GM21360 (cell line): ENCODE results near the gene CDCA4.
"Not testable (repeated sequence)": the region's sequence is repeated elsewhere in the genome, so short reads cannot be mapped to it uniquely, and the experiment has no call there.

ENCODE experiments used
- ATAC-seq: cut with Tn5 transposase; IDR thresholded peaks from one replicate; pipeline ENCODE4 v1.9.1; 2021; ENCODE audit warnings: mild to moderate bottlenecking, moderate library complexity; ENCODE audit not compliant: unreplicated experiment

CDCA4 gene

DNA sequence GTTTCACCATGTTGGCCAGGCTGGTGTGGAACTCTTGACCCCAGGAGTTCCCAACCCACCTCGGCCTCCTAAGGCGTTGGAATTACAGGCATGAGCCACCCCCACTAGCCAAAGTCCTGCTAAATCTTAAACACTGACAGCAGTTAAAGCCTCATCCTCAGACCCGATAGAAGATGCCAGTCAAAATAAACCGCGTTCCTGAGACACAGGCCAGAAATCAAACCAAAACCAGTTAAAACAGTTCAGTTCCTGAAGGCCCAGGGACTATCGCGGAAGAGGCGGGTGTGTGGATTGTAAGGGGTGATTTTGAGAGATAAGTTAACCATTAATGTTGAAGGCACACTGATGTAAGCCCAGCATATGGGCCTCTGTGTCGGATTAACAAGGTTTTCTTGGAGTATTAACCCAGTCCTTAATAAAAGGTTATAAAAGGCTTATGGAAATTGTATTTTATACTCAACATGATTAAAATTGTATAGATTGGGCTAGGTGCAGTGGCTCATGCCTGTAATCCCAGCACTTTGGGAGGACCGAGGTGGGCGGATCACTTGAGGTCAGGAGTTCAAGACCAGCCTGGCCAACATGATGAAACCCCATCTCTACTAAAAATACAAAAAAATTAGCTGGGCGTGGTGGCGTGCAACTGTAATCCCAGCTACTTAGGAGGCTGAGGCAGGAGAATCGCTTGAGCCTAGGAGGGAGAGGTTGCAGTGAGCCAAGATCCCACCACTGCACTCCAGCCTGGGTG lies 18.7 kb upstream of the CDCA4 start:
- no peak for ATAC-seq

DNA sequence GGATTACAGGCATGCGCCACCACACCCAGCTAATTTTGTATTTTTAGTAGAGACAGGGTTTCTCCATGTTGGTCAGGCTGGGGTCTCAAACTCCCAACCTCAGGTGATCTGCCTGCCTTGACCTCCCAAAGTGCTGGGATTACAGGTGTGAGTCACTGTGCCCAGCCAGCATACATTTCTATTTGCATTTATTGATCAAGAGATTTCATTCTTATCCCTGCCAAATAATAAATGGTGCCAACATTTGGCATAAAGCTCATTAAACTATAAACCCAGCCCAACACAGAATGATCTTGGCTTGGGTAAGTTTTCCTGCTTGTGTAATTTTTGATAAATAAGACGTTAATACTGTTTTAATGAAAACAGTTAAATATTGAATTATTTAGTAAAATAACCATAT lies 14.7 kb upstream of the CDCA4 start:
- not testable (repeated sequence) for ATAC-seq

DNA sequence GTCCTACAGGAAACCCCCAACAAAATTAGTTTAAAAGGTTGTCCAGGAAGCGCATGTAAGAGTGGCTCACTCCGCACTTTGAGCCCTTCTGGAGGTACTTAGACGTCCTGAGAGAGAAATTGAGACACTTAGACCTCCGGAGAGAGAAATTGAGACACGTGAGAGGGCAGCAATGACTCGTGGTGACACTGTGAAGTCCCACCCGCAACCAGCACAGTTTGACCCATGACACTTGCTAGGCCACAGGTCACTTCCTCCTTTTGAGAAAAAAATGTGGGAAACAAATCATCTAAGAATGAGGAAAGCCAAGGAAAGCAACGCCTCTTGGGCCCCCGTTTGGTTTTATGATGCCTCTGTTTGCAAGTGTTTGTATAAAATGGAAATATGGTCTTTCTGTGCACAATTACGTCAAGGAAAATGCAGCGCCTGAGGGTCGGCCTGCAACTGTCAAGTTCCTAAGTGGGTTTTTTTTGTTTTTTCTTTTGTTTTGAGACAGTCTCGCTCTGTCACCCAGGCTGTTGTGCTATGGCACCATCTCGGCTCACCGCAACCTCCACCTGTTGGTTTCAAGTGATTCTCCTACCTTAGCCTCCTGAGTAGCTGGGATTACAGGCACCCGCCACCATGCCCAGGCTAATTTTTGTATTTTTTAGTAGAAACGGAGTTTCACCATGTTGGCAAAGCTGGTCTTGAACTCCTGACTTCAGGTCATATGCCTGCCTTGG lies 13.6 kb upstream of the CDCA4 start:
- no peak for ATAC-seq

DNA sequence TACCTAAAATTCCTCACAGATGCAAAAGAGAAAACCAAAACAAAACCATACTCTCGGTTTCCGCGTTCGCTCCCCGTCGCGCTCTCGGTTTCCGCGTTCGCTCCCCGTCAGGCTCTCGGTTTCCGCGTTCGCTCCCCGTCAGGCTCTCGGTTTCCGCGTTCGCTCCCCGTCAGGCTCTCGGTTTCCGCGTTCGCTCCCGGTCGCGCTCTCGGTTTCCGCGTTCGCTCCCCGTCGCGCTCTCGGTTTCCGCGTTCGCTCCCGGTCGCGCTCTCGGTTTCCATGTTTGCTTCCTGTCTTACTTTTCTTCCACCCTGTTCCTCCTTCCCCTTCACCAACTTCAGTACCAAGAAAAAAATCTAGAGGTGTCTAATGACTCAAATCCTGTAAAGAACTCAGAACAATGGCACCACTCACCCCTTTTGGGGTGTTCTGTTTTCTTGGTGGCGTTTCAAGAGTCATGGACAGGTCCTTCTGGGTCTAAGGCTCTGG lies 12.6 kb upstream of the CDCA4 start:
- not testable (repeated sequence) for ATAC-seq

DNA sequence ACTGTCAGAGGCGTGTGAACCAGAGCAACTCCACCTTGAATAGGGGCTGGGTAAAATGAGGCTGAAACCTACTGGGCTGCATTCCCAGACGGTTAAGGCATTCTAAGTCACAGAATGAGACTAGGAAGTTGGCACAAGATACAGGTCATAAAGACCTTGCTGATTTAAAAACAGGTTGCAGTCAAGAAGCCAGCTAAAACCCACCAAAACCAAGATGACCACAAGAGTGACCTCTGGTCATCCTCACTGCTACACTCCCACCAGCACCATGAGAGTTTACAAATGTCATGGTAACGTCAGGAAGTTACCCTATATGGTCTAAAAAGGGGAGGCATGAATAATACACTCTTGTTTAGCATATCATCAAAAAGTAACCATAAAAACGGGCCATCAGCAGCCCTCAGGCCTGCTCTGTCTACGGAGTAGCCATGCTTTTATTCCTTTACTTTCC lies 11.6 kb upstream of the CDCA4 start:
- ATAC-seq = not testable (repeated sequence)

DNA sequence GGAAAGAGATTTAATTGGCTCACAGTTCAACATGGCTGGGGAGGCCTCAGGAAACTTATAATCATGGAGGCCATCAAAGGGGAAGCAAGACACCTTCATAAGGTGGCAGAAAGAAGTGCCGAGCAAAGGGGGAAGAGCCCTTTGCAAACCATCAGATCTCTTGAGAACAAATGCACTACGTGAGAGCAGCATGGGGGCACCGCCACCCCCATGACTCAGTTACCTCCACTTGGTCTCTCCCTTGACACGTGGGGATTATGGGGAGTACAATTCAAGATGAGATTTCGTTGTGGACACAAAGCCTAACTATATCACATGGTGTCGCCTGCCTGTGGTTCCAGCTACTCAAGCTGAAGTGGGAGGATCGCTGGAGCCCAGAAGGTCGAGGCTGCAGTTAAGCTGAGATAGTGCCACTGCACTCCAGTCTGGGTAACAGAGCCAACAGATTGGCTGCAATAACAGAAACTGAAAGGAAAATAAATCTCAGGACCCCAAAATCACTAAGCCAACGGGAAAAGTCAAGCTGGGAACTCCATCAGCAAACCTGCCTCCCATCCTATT lies 10.0 kb upstream of the CDCA4 start:
- ATAC-seq = no peak

DNA sequence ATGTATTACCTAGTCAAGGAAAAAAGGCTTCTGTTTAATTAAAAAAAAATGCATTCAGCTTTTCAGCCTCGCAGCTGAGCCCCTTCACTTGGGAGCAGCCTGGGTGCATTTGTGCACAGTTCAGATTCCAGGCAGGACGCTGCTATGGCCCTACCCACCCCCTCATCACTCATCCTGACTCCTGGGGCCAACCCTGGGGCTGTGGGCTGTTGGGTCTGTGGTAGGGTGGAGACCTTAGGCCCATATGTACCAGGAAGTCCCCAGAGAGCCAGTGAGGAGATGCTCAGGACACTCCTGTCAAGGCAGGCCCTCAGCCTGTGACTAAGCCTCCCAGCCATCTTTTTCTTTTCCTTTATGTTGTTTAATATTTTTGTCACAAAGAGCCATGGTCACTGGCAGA lies 9.3 kb upstream of the CDCA4 start:
- no peak for ATAC-seq

DNA sequence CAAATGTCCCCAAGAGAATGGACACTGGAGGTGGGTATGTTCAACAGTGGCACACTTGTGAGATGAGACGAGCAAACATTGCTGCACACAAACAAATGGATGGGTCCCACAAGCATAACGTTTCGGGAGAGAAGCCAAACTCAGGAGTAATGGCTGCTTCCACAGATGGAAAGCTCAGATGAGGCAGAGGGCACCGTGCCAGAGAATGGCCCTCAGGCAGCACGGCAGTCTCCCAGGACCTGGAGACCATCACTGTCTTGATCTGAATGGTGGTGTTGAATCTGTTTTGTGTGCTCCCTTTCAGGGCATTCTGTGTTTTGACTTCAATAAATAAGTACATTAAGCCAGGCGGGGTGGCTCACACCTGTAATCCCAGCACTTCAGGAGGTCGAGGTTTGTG lies 8.5 kb upstream of the CDCA4 start:
- ATAC-seq = no peak

DNA sequence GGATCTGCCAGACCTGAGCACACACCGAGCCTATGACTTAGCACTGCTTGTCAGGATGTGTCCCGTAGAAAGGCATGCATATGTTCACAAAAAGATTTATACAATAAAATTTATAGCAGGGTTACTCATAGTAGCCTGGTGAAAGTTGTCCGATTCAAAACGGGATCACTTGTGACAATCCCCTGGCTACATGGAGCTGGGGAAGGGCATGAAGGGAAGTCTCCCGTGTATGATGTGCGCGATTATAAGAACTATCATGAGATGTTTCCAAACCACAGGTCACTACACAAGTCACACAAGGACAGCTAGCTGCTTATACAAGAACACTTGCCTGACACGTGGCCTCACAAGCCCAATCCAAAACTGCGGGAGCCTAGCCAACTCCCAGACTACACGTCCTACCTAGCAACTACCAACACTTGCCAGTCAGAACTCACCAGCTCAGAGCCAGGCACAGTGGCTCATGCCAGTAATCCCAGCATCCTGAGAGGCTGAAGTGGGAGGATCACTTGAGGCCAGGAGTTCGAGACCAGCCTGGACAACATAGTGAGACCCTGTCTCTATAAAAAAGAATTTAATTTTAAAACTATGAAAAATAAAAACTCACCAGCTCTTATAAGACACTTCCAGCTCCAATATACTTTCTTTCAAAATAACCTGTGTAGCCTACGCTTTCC lies 7.5 kb upstream of the CDCA4 start:
- no peak for ATAC-seq

DNA sequence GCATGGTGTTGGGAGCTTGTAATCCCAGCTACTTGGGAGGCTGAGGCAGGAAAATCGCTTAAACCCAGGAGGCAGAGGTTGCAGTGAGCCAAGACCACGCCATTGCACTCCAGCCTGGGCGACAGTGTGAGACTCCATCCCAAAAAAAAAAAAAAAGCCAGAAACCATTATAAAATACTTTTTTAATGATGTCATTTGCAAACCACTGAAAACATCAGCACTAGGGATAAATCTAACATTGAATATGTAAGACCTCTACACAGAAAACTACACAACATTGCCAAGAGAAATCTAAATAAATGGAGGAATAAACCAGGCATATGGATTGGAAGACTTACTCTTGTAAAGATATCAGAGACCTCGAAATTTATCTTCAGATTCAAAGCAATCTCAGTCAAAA lies 6.8 kb upstream of the CDCA4 start:
- not testable (repeated sequence) for ATAC-seq

DNA sequence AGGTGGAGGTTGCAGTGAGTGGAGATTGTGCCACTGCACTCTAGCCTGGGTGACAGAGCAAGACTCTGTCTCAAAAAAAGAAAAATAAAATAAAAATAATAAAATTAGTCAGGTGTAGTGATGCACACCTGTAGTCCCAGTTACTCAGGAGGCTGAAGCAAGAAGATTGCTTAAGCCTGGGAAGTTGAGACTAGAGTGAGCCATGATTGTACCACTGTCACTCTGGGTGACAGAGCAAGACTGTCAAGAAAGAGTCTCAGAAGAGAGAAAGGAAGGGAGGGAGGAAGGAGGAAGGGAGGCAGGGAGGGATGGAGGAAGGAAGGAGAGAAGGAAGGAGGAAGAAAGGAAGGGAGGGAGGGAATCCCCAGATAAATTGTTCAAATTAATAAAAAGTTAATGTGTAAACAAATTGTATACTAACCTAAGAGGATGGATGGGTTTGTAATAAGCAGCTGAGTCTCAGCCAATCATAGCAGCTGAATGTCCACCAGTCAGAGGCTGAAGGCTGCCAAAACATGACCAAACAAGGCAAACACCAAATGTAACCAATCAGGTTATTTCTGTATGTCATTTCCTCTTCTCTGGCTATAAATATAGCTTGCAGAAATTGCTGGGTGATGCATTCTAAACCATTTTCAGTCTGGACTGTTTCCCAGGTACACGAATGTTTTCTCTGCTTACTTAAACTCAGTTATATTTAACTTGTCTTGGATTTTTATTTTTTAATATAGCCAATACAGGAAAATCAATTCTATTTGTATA lies 6.1 kb upstream of the CDCA4 start:
- no peak for ATAC-seq

DNA sequence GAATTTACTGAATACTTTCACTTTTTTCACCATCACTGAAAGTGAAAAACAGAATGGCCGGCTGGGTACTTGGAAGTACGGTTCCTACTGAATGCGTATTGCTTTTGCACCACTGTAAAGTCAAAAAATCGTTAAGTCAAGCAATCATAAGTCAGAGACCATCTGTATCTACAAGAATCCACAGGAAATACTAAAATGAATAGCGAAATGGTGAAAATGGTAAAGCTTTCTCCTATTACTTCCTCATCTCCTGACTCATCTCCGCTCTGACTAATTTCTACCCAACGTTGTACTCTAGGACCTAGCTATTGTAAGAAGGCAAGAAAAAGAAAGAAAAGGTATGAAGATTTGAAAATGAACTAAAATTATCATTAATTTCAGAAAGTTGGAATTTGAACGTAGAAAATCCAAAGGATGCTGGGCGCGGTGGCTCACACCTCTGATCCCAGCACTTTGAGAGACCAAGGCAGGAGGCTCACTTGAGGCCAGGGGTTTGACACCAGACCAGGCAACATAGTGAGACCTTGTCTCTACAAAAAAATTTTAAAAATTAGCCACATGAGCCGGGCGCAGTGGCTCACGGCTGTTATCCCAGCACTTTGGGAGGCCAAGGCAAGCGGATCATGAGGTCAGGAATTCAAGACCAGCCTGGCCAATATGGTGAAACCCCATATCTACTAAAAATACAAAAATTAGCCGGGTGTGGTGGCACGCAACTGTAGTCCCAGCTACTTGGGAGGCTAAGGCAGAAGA lies 5.3 kb upstream of the CDCA4 start:
- no peak for ATAC-seq

DNA sequence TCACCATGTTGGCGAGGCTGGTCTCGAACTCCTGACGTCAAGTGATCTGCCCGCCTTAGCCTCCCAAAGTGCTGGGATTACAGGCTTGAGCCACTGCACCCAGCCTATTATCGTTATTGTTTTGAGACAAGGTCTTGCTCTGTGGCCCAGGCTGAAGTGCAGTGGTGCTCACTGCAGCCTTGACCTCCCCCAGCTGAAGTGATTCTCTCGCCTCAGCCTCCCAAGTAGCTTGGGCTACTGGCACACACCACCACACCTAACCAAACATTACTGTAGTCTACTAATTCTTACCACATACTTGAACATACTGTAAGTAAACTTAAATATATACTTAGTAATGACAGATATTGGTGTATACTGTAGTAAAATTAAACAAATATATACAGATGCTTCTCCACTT lies 4.5 kb upstream of the CDCA4 start:
- no peak for ATAC-seq

DNA sequence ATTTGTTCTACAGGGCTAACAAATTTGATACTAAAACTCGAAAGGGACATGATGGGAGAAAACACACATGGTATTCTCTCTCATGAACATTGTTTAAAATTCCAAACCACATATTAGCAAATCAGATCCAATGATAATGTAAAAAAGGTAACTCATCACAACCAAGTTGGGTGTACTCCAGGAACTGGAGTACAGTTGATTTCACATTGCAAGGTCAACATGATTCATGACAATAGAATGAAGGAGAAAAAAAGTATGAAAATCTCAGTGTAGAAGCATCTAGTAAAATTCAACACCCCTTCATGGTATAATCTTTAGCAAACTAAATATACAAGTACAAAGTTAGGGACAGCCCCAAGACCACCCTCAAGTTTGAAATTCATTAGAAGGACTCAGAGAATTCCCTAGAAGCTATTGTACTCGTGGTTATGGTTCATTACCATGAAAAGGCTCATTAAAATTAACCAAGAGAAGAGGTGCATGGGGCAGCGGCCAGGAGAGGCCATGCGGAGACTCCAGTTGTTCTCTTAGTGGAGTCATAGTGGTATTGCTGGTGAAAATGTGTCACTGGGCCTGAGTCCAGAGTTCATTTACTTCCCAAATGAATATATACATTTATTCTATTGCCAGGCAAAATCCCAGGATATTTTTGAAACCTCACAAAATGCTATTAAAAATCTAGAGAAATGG lies 3.1 kb upstream of the CDCA4 start:
- ATAC-seq = no peak

DNA sequence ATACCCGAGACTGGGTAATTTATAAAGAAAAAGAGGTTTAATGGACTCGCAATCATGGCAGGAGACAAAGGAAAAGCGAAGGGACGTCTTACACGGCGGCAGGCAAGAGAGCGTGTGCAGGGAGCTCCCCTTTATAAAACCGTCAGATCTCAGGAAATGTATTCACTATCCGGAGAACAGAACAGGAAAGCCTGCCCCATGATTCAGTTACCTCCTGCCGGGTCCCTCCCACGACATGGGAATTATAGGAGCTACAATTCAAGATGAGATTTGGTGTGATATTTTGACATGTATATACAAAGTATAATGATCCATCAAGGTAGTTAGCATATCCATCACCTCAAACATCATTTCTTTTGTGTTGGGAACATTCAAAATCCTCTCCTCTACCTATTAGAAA lies 2.3 kb upstream of the CDCA4 start:
- ATAC-seq = no peak

DNA sequence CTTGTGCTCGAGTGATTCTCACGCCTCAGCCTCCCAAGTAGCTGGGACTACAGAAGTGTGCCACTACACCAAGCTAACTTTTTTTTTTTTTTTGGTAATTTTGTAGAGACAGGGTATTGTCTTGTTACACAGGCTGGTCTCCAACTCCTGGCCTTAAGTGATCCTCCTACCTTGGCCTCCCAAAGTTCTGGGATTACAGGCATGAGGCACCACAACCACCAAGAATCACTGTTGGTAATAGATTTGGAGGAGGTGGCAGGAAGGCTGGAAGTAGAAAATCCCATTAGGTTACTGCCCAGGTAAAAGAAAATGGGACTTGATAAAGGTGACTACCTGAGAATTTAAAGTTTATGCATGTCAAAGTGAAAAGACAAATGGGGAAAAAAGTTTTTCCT lies 1.4 kb upstream of the CDCA4 start:
- no peak for ATAC-seq

DNA sequence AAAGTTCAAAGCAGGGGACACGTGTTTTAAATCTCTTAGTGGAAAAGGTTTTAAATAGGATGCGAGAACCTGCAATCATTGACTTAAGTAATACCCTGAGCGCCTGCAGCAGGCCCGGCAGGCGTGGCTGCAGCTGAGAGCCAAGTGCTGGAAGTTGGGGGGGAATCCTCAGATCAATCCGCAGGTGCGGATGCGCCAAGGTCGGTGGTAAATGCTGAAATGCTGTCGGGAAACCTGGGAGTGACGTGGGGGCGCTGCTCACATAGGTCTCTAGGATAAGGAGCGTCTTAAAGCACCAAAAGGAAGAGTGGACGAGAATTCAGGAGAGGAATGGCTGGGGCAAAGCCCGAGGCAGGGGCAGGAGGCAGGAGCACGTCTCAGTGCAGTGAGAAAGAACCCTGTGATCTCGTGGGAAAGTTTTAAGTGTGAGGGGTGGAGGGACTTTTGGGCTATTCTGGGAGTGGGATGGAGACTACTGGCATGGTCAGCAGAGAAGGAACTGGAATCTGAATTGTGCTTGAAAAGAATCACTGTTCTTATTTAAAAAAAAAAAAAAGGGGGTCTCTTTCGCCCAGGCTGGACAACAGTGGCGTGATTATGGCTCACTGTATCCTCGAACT lies 883 bp upstream of the CDCA4 start:
- ATAC-seq = no peak

DNA sequence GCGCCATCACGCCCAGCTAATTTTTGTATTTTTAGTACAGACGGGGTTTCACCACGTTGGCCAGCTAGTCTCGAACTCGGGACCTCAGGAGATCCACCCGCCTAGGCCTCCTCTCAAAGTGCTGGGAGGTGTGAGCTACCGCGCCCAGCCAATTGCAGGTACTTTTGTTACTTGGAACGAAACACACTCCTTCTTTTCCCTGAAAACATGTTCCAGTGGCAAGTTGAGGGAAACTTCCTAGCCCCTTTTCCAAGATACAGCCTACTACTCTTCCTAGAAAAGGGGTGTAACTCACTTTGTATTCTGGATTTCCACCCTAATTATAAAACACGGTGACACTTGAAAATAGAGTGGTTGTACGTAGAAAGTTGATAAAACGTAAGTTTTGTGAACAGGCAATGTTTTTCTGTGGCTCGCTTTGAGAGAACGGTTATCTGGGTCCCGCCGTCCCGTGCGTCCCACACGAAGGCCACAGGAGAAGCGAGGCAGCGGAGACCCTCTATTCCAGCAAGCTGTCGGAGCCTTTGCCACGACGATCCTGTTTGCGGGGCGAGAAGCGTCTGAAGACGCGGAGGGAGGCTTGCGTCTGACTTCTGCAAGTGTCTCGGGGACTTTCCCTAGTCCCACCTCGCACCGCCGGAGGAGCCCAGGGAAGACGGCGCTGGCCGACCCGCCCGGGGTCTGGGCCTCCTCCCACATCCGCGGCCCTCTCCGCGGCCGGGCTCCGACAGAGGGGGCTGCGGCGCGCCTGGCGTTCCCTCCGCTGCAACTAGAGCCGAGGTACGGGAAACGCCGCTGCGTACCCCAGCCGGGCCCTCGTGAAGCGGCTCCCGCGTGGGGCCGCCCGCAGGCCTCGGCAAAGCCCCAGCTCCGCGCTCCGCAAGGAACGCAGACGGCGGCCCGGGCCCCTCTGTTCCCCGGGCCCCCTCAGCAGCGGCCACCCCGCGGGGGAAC lies 745 bp downstream of the CDCA4 start:
- peak; percentile 14 for ATAC-seq
